HepG2 (cell line): ENCODE measurements around the gene PPP2R2D. TPM values are rescaled to one million over a fixed set of nuclear protein-coding genes. Genes with fewer than 3 reads are reported as not detected.
A peak's percentile ranks its signal among the peaks of the same experiment; 100 is the strongest.

Experiments used
- ATAC-seq: fragments of 200-7000 bp; cut with Tn5 transposase; 3 replicates; pipeline ENCODE4 v1.9.1; 2020; ENCODE audit warnings: mild to moderate bottlenecking, moderate library complexity
- BruUV-seq: library from RNA; stranded (reverse); fragments of 400-500 nt; replicated peaks from 2 replicates; lab custom pipeline; 2021; lab: Mats Ljungman, UMichigan
- CTCF ChIA-PET: fragments of 300-600 bp; formaldehyde crosslinking; extraction: SDS; loops from one replicate; lab custom pipeline; 2021; ENCODE audit warnings: low total read pairs, inconsistent platforms, low intra/inter-chr PET ratio; lab: Yijun Ruan, JAX
- POLR2A ChIA-PET: fragments of 350-600 bp; sonication (Branson Sonifier 250); formaldehyde crosslinking; loops from one replicate; lab custom pipeline; 2020; ENCODE audit warnings: antibody characterized with exemption, inconsistent platforms; lab: Yijun Ruan, JAX
- DNase-seq: peaks from one replicate; pipeline ENCODE4 v3.0.0-alpha.2; 2015; ENCODE audit warnings: low spot score
- FAIRE-seq: peaks from 3 replicates; lab custom pipeline; 2011; peaks lifted over from hg19 to GRCh38; lab: Jason Lieb, UNC
- H2AFZ ChIP-seq: one replicate; pipeline ENCODE4 v1.6.1; 2011; ENCODE audit warnings: low read length, inconsistent platforms
- H3K27ac ChIP-seq: fragments of 300-600 bp; 3 replicates; pipeline ENCODE4 v1.8.0; 2011; ENCODE audit warnings: mixed run types, mild to moderate bottlenecking, mixed read lengths, low read length, inconsistent platforms; ENCODE audit not compliant: insufficient read depth; ENCODE audit errors: extremely low read length
- H3K27me3 ChIP-seq, 2 experiments: fragments of 200-600 bp in 1 of 2; 2 replicates in 1 of 2; 3 replicates in 1 of 2; pipeline versions ENCODE4 v1.6.0 to v1.8.0; 2011; ENCODE audit warnings: low read length in 2 of 2, mild to moderate bottlenecking in 2 of 2, moderate library complexity in 2 of 2, inconsistent platforms in 1 of 2; ENCODE audit not compliant: insufficient read depth in 2 of 2, control insufficient read depth in 1 of 2
- H3K36me3 ChIP-seq, 2 experiments: fragments of 200-600 bp in 1 of 2; replicated peaks in 1 of 2; 2 replicates in 1 of 2; 3 replicates in 1 of 2; pipeline versions ENCODE4 v1.5.1 to v1.8.0; 2011; ENCODE audit warnings: low read length in 2 of 2, inconsistent platforms in 1 of 2; ENCODE audit not compliant: insufficient read depth in 2 of 2, control insufficient read depth in 1 of 2
- H3K4me1 ChIP-seq: 2 replicates; pipeline ENCODE4 v1.5.1; 2012; ENCODE audit warnings: low read length, inconsistent platforms; ENCODE audit not compliant: insufficient read depth
- H3K4me2 ChIP-seq: 2 replicates; pipeline ENCODE4 v1.6.0; 2011; ENCODE audit warnings: low read depth, low read length, inconsistent platforms
- H3K4me3 ChIP-seq, 3 experiments: fragments of 200-600 bp in 1 of 3; sonication (generic), shearing (Covaris generic) in 1 of 3; replicated peaks in 1 of 3; 2 replicates each; pipeline ENCODE4 v1.5.1; 2011 to 2016; ENCODE audit warnings: low read length in 3 of 3, inconsistent platforms in 2 of 3, low read depth in 2 of 3, mild to moderate bottlenecking in 2 of 3, control low read depth in 1 of 3, mixed read lengths in 1 of 3; ENCODE audit not compliant: insufficient read depth in 1 of 3
- H3K79me2 ChIP-seq: one replicate; pipeline ENCODE4 v1.6.1; 2011; ENCODE audit warnings: low read length, inconsistent platforms; ENCODE audit not compliant: insufficient read depth
- H3K9ac ChIP-seq: 2 replicates; pipeline ENCODE4 v1.6.0; 2011; ENCODE audit warnings: mild to moderate bottlenecking, low read depth, low read length, inconsistent platforms; ENCODE audit not compliant: insufficient read depth
- H3K9me3 ChIP-seq: 2 replicates; pipeline ENCODE4 v1.5.1; 2012; ENCODE audit warnings: mild to moderate bottlenecking, low read length
- H4K20me1 ChIP-seq: 2 replicates; pipeline ENCODE4 v1.6.0; 2011; ENCODE audit warnings: inconsistent platforms, mild to moderate bottlenecking, low read length, moderate library complexity; ENCODE audit not compliant: insufficient read depth
- BRD4 ChIP-seq: sonication (generic); formaldehyde crosslinking; IDR thresholded peaks from 2 replicates; pipeline ENCODE4 v1.4.0; 2020; ENCODE audit warnings: missing genetic modification reagents
- KDM5A ChIP-seq: fragments of 200-600 bp; sonication (generic); IDR thresholded peaks from 2 replicates; pipeline ENCODE4 v1.7.0; 2018; ENCODE audit warnings: antibody characterized with exemption, mild to moderate bottlenecking, low read length, borderline replicate concordance
- MXI1 ChIP-seq: IDR thresholded peaks from 3 replicates; pipeline ENCODE4 v1.6.1; 2012; ENCODE audit warnings: low read depth, low read length, inconsistent platforms, borderline replicate concordance
- NR1H2 ChIP-seq: sonication (generic); formaldehyde crosslinking; IDR thresholded peaks from 2 replicates; pipeline ENCODE4 v1.8.1; 2022; ENCODE audit warnings: low read depth, missing genetic modification reagents, borderline replicate concordance
- SIN3A ChIP-seq: IDR thresholded peaks from 2 replicates; pipeline ENCODE4 v1.6.1; 2011; ENCODE audit warnings: low read depth, mild to moderate bottlenecking, control low read depth, low read length, borderline replicate concordance
- TCF7 ChIP-seq: sonication (generic); IDR thresholded peaks from 2 replicates; pipeline ENCODE4 v1.6.1; 2016; ENCODE audit warnings: antibody characterized with exemption, low read depth
- TOPORS ChIP-seq: sonication (generic); formaldehyde crosslinking; IDR thresholded peaks from 2 replicates; pipeline ENCODE4 v1.8.0; 2023; ENCODE audit warnings: mild to moderate bottlenecking, missing genetic modification reagents
- WGBS: methylation state at CpG from one replicate; pipeline ENCODE4 v1.1.6; 2017; ENCODE audit warnings: low lambda C conversion rate; 5-methylcytosine and 5-hydroxymethylcytosine counted together
- in situ Hi-C: cut with HindIII; loops from 2 replicates; pipeline ENCODE4 v1.10.0; 2017; ENCODE audit warnings: low pct_unique_long_range_greater_than_20kb; ENCODE audit not compliant: extremely low pct_ligation_motif_present
- intact Hi-C: fragments of 100-400 bp; cut with micrococcal nuclease; formaldehyde crosslinking; loops from one replicate; pipeline ENCODE4 v1.10.0; 2022; ENCODE audit not compliant: unreplicated experiment
- polyA plus RNA-seq, 8 experiments: library from polyadenylated mRNA; depleted of rRNA in 3 of 8; stranded (reverse) in 7 of 8; unstranded in 1 of 8; fragments of >200 nt; fragmentation: Illumina TruSeq in 4 of 8; extraction: Trizol in 4 of 8; gene quantifications; 2 replicates each; pipeline versions ENCODE4 v1.2.1 to v1.2.3, GENCODE V29; 2011 to 2016; ENCODE audit warnings: low read depth in 4 of 8, missing spikeins in 1 of 8, mixed read lengths in 1 of 8; ENCODE audit not compliant: insufficient read depth in 1 of 8
- total RNA-seq, 5 experiments: library from RNA; depleted of rRNA; stranded (reverse); fragments of >200 nt; fragmentation: Illumina TruSeq; extraction: Trizol; gene quantifications; 2 replicates each; pipeline ENCODE4 v1.2.3, GENCODE V29; 2016; ENCODE audit warnings: low read depth in 1 of 5
- TF ChIP-seq, protein P1 (sequence below): IDR thresholded peaks from 2 replicates; pipeline ENCODE4 v1.6.1; 2012; ENCODE audit warnings: low read depth, low read length, improper control_type of control experiment
- TF ChIP-seq, protein P2 (sequence below): sonication (generic); formaldehyde crosslinking; IDR thresholded peaks from 2 replicates; pipeline ENCODE4 v1.8.1; 2023; ENCODE audit warnings: mild to moderate bottlenecking, missing genetic modification reagents

PPP2R2D gene
- total and polyA plus RNA-seq, 2 of the 13 experiments (the other 11 are each of a cell fraction or from before 2014, with no cell fraction given): 32.7 to 33.2 TPM

DNA sequence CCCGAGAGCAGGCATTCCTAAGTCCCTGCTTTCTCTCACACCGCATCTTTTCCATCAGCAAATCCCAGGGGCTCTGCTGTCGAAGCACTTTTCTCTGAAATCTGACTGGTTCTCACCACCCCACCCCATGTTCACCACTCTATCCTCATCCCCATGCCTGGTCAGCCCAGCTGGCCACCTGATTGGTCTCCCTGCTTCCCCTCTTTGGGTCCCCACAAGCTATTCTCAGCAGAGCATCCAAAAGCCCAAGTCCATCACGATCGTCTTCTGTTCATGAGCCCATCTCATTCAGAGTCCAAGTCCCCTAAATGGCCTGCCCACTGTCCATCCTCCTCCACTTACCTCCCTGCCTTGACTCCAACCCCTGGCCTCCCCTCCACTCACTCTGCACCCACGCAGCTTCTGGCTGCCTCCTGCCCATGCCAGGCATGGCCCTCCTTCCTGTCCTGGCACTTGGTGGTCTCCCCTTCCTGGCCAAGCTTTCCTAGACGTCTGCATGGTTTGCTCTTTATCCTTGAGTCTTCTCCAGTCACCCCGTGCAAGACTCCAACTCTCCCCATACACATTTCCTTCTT is 1.6 kb upstream of the PPP2R2D start (continued):
- TF ChIP-seq, protein P1, sequence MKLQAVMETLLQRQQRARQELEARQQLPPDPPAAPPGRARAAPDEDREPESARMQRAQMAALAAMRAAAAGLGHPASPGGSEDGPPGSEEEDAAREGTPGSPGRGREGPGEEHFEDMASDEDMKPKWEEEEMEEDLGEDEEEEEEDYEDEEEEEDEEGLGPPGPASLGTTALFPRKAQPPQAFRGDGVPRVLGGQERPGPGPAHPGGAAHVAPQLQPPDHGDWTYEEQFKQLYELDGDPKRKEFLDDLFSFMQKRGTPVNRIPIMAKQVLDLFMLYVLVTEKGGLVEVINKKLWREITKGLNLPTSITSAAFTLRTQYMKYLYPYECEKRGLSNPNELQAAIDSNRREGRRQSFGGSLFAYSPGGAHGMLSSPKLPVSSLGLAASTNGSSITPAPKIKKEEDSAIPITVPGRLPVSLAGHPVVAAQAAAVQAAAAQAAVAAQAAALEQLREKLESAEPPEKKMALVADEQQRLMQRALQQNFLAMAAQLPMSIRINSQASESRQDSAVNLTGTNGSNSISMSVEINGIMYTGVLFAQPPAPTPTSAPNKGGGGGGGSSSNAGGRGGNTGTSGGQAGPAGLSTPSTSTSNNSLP: no peak
- TF ChIP-seq NR1H2 (CRISPR knock-in tag): no peak
- no peak for TF ChIP-seq TOPORS (CRISPR knock-in tag)
- TF ChIP-seq BRD4 (CRISPR knock-in tag): no peak
- TF ChIP-seq, all 625 proteins: peak for 0

DNA sequence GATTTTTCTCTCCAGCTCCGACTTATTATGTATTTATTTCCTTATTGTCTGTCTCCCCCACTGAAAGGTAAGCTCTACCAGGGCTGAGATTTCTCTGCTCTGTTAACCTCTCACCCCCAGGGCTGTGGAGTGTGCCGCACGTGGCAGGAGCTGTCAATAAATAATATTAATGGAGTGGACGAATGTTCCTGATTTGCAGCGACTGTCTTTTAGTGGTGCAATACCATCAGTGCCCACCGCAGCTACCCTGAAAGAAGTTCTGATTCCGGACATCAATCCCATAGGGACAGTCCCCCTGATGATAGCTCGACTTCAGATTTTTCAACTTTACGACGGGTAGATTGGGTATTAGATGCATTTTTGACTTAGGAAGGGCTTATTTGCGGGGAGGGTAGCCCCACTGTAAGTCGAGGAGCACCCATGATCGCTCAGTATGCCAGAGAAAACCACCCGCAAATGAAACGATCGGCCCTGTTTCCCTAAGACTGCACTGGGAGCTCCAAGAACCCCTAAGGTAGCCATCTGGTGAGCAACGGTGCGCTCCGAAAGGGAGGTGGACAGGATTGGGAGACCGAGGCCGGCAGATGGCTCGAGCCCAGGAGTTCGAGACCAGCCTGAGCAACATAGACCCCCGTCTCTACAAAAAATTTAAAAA is 986 bp upstream of the PPP2R2D start:
- peak overlapping the region; percentile 70 for H3K9ac ChIP-seq
- 8% methylated on average over 13 of the region's 24 CpGs for WGBS
- POLR2A ChIA-PET: interaction anchor here (0.9 to 3.1 kb wide), 4 partner anchors 8 to 98 kb away, joined by 3 to 17 read pairs (median 8); partner anchors contain the start of gene BNIP3
- peak overlapping the region; percentile 99 for H3K4me2 ChIP-seq
- H2AFZ ChIP-seq: no peak overlapping the region
- H3K27me3 ChIP-seq: peaks cover 2 to 16% of the 10 kb centered on the region in 2 experiments; a peak in 3 of 5 replicates
- in situ Hi-C loops: loop anchor here (10.0 to 25.0 kb wide), 2 partner anchors 245 to 1713 kb away; no protein-coding TSS in a partner anchor
- no peaks in the 10 kb centered on the region for H3K9me3 ChIP-seq
- TF ChIP-seq KDM5A (peak; percentile 54; the same call in 1 of the 2 replicates), SIN3A (0 out of 2 replicates have a peak, but pooled peaks have one; percentile 16), MXI1 (peak; percentile 31; the same call in 1 of the 3 replicates), TCF7 (no peak)
- TF ChIP-seq, protein P2, sequence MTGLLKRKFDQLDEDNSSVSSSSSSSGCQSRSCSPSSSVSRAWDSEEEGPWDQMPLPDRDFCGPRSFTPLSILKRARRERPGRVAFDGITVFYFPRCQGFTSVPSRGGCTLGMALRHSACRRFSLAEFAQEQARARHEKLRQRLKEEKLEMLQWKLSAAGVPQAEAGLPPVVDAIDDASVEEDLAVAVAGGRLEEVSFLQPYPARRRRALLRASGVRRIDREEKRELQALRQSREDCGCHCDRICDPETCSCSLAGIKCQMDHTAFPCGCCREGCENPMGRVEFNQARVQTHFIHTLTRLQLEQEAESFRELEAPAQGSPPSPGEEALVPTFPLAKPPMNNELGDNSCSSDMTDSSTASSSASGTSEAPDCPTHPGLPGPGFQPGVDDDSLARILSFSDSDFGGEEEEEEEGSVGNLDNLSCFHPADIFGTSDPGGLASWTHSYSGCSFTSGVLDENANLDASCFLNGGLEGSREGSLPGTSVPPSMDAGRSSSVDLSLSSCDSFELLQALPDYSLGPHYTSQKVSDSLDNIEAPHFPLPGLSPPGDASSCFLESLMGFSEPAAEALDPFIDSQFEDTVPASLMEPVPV (CRISPR knock-in tag): 0 out of 2 replicates have a peak, but pooled peaks have one; percentile 7
- TF ChIP-seq, all 625 proteins: peak for 4
- peak overlapping the region; percentile 77 to 94 (median 93) for H3K4me3 ChIP-seq
- ATAC-seq (peak; percentile 67), DNase-seq (no peak), FAIRE-seq (no peak)
- TSS peak; percentile 57 for BruUV-seq
- H4K20me1 ChIP-seq: peaks cover 23% of the 10 kb centered on the region
- no peak overlapping the region for H3K27ac ChIP-seq
- CTCF ChIA-PET: no interaction called here
- peaks cover 65% of the 10 kb centered on the region for H3K4me1 ChIP-seq
- H3K36me3 ChIP-seq: no peaks in the 10 kb centered on the region
- intact Hi-C loops: loop anchor here (5.0 kb wide), 1 partner anchor 77 kb away; no protein-coding TSS in a partner anchor
- peaks cover 33% of the 10 kb centered on the region for H3K79me2 ChIP-seq
